Measurements from ENCODE around the gene ACTA2.

DNA sequence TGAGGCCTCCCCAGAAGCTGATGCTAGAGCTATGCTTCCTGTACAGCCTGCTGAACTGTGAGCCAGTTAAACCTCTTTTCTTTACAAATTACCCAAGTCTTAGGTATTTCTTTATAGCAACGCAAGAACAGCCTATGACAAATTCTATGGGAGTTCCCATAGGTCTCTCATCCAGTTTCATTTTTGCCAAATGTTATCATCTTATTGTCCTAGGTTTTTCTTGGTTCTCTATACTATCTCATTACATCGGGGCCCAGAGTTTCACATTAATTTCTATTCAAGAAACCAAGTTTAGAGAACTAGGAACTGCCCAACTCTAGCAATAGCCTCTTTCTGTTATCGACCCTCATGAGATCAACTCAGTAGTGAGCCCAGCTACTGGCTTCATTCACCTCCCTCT lies 15.9 kb downstream of the ACTA2 start:
- TF ChIP-seq, protein P1, sequence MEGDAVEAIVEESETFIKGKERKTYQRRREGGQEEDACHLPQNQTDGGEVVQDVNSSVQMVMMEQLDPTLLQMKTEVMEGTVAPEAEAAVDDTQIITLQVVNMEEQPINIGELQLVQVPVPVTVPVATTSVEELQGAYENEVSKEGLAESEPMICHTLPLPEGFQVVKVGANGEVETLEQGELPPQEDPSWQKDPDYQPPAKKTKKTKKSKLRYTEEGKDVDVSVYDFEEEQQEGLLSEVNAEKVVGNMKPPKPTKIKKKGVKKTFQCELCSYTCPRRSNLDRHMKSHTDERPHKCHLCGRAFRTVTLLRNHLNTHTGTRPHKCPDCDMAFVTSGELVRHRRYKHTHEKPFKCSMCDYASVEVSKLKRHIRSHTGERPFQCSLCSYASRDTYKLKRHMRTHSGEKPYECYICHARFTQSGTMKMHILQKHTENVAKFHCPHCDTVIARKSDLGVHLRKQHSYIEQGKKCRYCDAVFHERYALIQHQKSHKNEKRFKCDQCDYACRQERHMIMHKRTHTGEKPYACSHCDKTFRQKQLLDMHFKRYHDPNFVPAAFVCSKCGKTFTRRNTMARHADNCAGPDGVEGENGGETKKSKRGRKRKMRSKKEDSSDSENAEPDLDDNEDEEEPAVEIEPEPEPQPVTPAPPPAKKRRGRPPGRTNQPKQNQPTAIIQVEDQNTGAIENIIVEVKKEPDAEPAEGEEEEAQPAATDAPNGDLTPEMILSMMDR (IDR thresholded peaks at IDR 0.05; ENCODE audit: low read length), result no peak
- no peak for TF ChIP-seq EZH2 (IDR thresholded peaks at IDR 0.05; ENCODE audit: borderline replicate concordance, low read length)
